K562 (cell line): ENCODE data around the gene MLLT6. TPM values are rescaled to one million over a fixed set of nuclear protein-coding genes. Genes with fewer than 3 reads are reported as not detected.

ENCODE experiments used
- ATAC-seq: fragments of 200-7000 bp; cut with Tn5 transposase; 3 replicates; pipeline ENCODE4 v1.9.1; 2020; ENCODE audit warnings: moderate library complexity
- BruUV-seq: library from RNA; stranded (reverse); fragments of 400-500 nt; replicated peaks from 2 replicates; lab custom pipeline; 2021; lab: Mats Ljungman, UMichigan
- CTCF ChIA-PET: fragments of 300-600 bp; formaldehyde crosslinking; extraction: SDS; loops from one replicate; lab custom pipeline; 2021; ENCODE audit warnings: low intra/inter-chr PET ratio; lab: Yijun Ruan, JAX
- POLR2A ChIA-PET: fragments of 300-600, 350-650 bp; sonication (Branson Sonifier 250); formaldehyde crosslinking; extraction: SDS; loops from one replicate; lab custom pipeline; 2021; ENCODE audit warnings: antibody characterized with exemption, inconsistent platforms; lab: Yijun Ruan, JAX
- DNase-seq, 4 experiments: peaks; one replicate each; pipeline versions ENCODE4 v3.0.0 to v3.0.0-alpha.2; 2011 to 2018; ENCODE audit warnings: low spot score in 3 of 4, mixed read lengths in 3 of 4; ENCODE audit errors: extremely low read depth in 1 of 4
- FAIRE-seq: peaks from 2 replicates; lab custom pipeline; 2011; peaks lifted over from hg19 to GRCh38; lab: Jason Lieb, UNC
- H2AFZ ChIP-seq: 2 replicates; pipeline ENCODE4 v1.6.0; 2011; ENCODE audit warnings: low read depth, low read length, control low read depth, inconsistent platforms
- H3K27ac ChIP-seq: fragments of 200-600 bp; 3 replicates; pipeline ENCODE4 v1.8.0; 2011; ENCODE audit warnings: low read depth, mild to moderate bottlenecking, control low read depth, inconsistent platforms, low read length, moderate library complexity, mixed read lengths; ENCODE audit errors: extremely low read depth
- H3K27me3 ChIP-seq, 2 experiments: fragments of 300-600 bp in 1 of 2; 2 replicates in 1 of 2; 3 replicates in 1 of 2; pipeline versions ENCODE4 v1.6.0 to v1.8.0; 2011; ENCODE audit warnings: inconsistent platforms in 2 of 2, low read length in 2 of 2, mild to moderate bottlenecking in 1 of 2, mixed read lengths in 1 of 2, moderate library complexity in 1 of 2; ENCODE audit not compliant: control insufficient read depth in 2 of 2, insufficient read depth in 2 of 2
- H3K36me3 ChIP-seq: fragments of 300-600 bp; 3 replicates; pipeline ENCODE4 v1.8.0; 2011; ENCODE audit warnings: mild to moderate bottlenecking, low read length, inconsistent platforms; ENCODE audit not compliant: control insufficient read depth, insufficient read depth
- H3K4me1 ChIP-seq, 2 experiments: fragments of 200-600 bp in 1 of 2; replicated peaks in 1 of 2; 2 replicates in 1 of 2; 3 replicates in 1 of 2; pipeline versions ENCODE4 v1.5.1 to v1.8.0; 2011; ENCODE audit warnings: inconsistent platforms in 2 of 2, low read length in 2 of 2, mild to moderate bottlenecking in 1 of 2, mixed read lengths in 1 of 2, moderate library complexity in 1 of 2; ENCODE audit not compliant: control insufficient read depth in 2 of 2, insufficient read depth in 2 of 2
- H3K4me2 ChIP-seq: 2 replicates; pipeline ENCODE4 v1.6.1; 2011; ENCODE audit warnings: low read length, control low read depth, inconsistent platforms, mixed read lengths; ENCODE audit not compliant: insufficient read depth
- H3K4me3 ChIP-seq: fragments of 200-600 bp; sonication (generic), shearing (Covaris generic); 2 replicates; pipeline ENCODE4 v1.5.1; 2016; ENCODE audit warnings: control low read depth, inconsistent platforms
- H3K79me2 ChIP-seq: fragments of 200-600 bp; 3 replicates; pipeline ENCODE4 v1.8.0; 2011; ENCODE audit warnings: low read length, inconsistent platforms; ENCODE audit not compliant: control insufficient read depth, insufficient read depth
- H3K9ac ChIP-seq, 2 experiments: 2 replicates each; pipeline versions ENCODE4 v1.6.0 to v1.6.1; 2011; ENCODE audit warnings: low read depth in 2 of 2, low read length in 2 of 2, control low read depth in 1 of 2, inconsistent platforms in 1 of 2, mild to moderate bottlenecking in 1 of 2, mixed read lengths in 1 of 2; ENCODE audit not compliant: insufficient read depth in 1 of 2
- H3K9me1 ChIP-seq: one replicate; pipeline ENCODE4 v1.6.0; 2011; ENCODE audit warnings: inconsistent platforms, mild to moderate bottlenecking, low read length, moderate library complexity; ENCODE audit not compliant: control insufficient read depth, insufficient read depth
- H3K9me3 ChIP-seq: replicated peaks from 2 replicates; pipeline ENCODE4 v1.5.1; 2011; ENCODE audit warnings: low read depth, low read length, inconsistent platforms; ENCODE audit not compliant: control insufficient read depth, insufficient read depth
- H4K20me1 ChIP-seq: replicated peaks from 2 replicates; pipeline ENCODE4 v1.6.1; 2011; ENCODE audit warnings: low read length, inconsistent platforms, mixed read lengths; ENCODE audit not compliant: control insufficient read depth, insufficient read depth
- AFF1 ChIP-seq, 2 experiments: fragments of 450-650 bp; IDR thresholded peaks; 2 replicates each; pipeline ENCODE4 v1.6.1; 2018; ENCODE audit warnings: mild to moderate bottlenecking in 2 of 2, low read depth in 1 of 2; ENCODE audit not compliant: partially characterized antibody in 2 of 2
- CC2D1A ChIP-seq: fragments of 450-650 bp; IDR thresholded peaks from 2 replicates; pipeline ENCODE4 v1.6.1; 2017; ENCODE audit warnings: mild to moderate bottlenecking
- ETV1 ChIP-seq: fragments of 450-650 bp; conservative IDR thresholded peaks from 2 replicates; pipeline ENCODE4 v1.6.1; 2016; ENCODE audit warnings: missing genetic modification characterization, control low read depth, low read depth, missing compliant biosample characterization
- FOS ChIP-seq: IDR thresholded peaks from 3 replicates; pipeline ENCODE4 v1.6.1; 2011; ENCODE audit not compliant: insufficient read length; ENCODE audit errors: extremely low read depth
- L3MBTL2 ChIP-seq: fragments of 450-650 bp; IDR thresholded peaks from 2 replicates; pipeline ENCODE4 v1.6.1; 2016; ENCODE audit warnings: mild to moderate bottlenecking, moderate library complexity
- MAX ChIP-seq: sonication (generic); formaldehyde crosslinking; IDR thresholded peaks from 2 replicates; pipeline ENCODE4 v1.9.0; 2022; ENCODE audit warnings: mild to moderate bottlenecking, missing genetic modification reagents
- MAZ ChIP-seq, 2 experiments: fragments of 450-650 bp in 1 of 2; sonication (generic) in 1 of 2; formaldehyde crosslinking; IDR thresholded peaks in 1 of 2; conservative IDR thresholded peaks in 1 of 2; 2 replicates each; pipeline versions ENCODE4 v1.4.0 to v1.5.0; 2020; ENCODE audit warnings: mild to moderate bottlenecking in 1 of 2, missing genetic modification reagents in 1 of 2
- MXI1 ChIP-seq: IDR thresholded peaks from 2 replicates; pipeline ENCODE4 v1.6.1; 2011; ENCODE audit warnings: low read depth, mild to moderate bottlenecking, improper control_type of control experiment, low read length
- PHTF2 ChIP-seq: fragments of 250-450 bp; sonication (Bioruptor Pico); IDR thresholded peaks from 2 replicates; pipeline ENCODE4 v1.5.0; 2021; ENCODE audit warnings: mild to moderate bottlenecking
- POLR3A ChIP-seq: IDR thresholded peaks from 2 replicates; pipeline ENCODE4 v1.6.1; 2011; ENCODE audit warnings: borderline replicate concordance, mild to moderate bottlenecking, moderate library complexity; ENCODE audit not compliant: insufficient read length, insufficient read depth; ENCODE audit errors: extremely low read depth
- SRSF1 ChIP-seq: fragments of 200-400 bp; formaldehyde crosslinking; IDR thresholded peaks from 2 replicates; pipeline ENCODE4 v1.6.1; 2017; ENCODE audit warnings: mild to moderate bottlenecking, low read depth, low read length, moderate library complexity
- STAT5A ChIP-seq: IDR thresholded peaks from 2 replicates; pipeline ENCODE4 v1.6.1; 2012; ENCODE audit warnings: low read length, inconsistent platforms, borderline replicate concordance
- TEAD1 ChIP-seq, 2 experiments: fragments of 450-650 bp in 1 of 2; sonication (generic) in 1 of 2; formaldehyde crosslinking; IDR thresholded peaks; 2 replicates each; pipeline versions ENCODE4 v1.4.0 to v1.8.0; 2020 to 2022; ENCODE audit warnings: mild to moderate bottlenecking in 2 of 2, missing genetic modification reagents in 1 of 2
- ZBTB7A ChIP-seq: IDR thresholded peaks from 2 replicates; pipeline ENCODE4 v1.6.1; 2011; ENCODE audit warnings: low read depth, mild to moderate bottlenecking, low read length, moderate library complexity, borderline replicate concordance; ENCODE audit not compliant: control insufficient read depth
- ZNF699 ChIP-seq: fragments of 250-450 bp; sonication (Bioruptor Pico); IDR thresholded peaks from 2 replicates; pipeline ENCODE4 v1.8.0; 2021; ENCODE audit warnings: mild to moderate bottlenecking, moderate library complexity; ENCODE audit not compliant: insufficient replicate concordance
- WGBS: fragments of 100-300 bp; shearing (Covaris generic); methylation state at CpG from one replicate; pipeline ENCODE4 v1.1.6; 2016; ENCODE audit warnings: low coverage, mixed read lengths; ENCODE audit not compliant: insufficient coverage; ENCODE audit errors: missing lambda C conversion rate; 5-methylcytosine and 5-hydroxymethylcytosine counted together
- in situ Hi-C: fragments of 300-500 bp; cut with MboI; formaldehyde crosslinking; loops from 4 replicates; pipeline ENCODE4 v1.15.0; 2018; ENCODE audit warnings: inconsistent platforms, mixed read lengths
- intact Hi-C: fragments of 100-400 bp; cut with micrococcal nuclease; formaldehyde crosslinking; loops from 2 replicates; pipeline ENCODE4 v1.14.2; 2022
- polyA plus RNA-seq, 8 experiments: library from polyadenylated mRNA; depleted of rRNA in 4 of 8; stranded (reverse) in 5 of 8; unstranded in 3 of 8; fragments of >200 nt; fragmentation: Nextera tagmentation in 2 of 8; fragmentation: Illumina TruSeq in 1 of 8; extraction: Ambion mirVana in 2 of 8; extraction: Trizol in 1 of 8; gene quantifications; 2 replicates each; pipeline versions ENCODE4 v1.2.1 to v1.2.3, GENCODE V29; 2011 to 2014; ENCODE audit warnings: inconsistent platforms in 1 of 8, missing spikeins in 1 of 8
- total RNA-seq, 7 experiments: library from RNA; depleted of rRNA in 6 of 7; stranded (reverse); fragments of >200 nt in 6 of 7; fragmentation: Illumina TruSeq in 2 of 7; extraction: Trizol in 2 of 7; gene quantifications; 2 replicates each; pipeline versions ENCODE4 v1.2.1 to v1.2.3, GENCODE V29; 2011 to 2021; ENCODE audit warnings: low replicate concordance in 1 of 7

The MLLT6 gene
- total and polyA plus RNA-seq, 9 of the 15 experiments (the other 6 are each of a cell fraction or from before 2014, with no cell fraction given) = 3.1 to 71.7 (median 30.0) TPM

DNA sequence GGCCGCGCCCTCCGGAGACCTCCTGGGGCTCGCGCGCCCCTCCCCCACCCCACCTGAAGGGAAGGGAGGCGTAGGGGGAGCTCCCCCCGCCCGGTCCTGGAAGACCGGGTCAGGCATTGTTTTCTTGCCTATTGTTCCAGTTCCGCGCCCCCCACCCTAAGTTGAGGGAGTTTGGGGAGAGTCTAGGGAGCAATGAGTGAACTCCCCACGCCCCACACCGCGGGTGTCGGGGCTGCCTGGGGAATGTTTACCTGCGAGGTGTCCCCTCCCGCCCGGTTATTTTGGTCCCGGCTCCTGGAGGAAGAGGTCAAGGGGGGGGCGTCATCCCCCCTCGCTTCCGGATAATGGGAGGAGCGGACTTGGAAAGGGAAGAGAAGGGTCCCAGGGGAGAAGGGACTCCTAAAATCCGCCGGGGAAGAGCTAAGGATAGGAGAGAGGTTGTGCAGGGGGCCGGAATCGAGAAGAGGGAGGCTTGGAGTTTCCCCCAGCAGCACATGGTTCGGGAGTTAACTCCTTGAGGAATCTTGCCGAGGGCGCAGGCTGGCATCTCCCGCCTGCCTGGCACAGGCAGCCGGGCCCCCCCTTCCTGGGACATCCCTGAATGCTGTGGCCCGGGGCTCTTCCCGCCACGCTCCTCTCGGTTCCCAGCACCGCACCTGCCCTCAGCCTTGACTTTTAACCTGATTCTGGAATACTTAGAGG is 881 bp downstream of the MLLT6 start:
- peak overlapping the region; percentile 86 for H3K4me3 ChIP-seq
- peak overlapping the region; percentile 78 to 95 for H3K9ac ChIP-seq
- H3K27me3 ChIP-seq = no peaks in the 10 kb centered on the region
- peaks cover 36% of the 10 kb centered on the region; the same call in 2 of the 3 replicates for H3K36me3 ChIP-seq
- no peaks in the 10 kb centered on the region for H3K9me3 ChIP-seq
- H4K20me1 ChIP-seq = peaks cover 6% of the 10 kb centered on the region; the same call in 1 of the 2 replicates
- ATAC-seq (no peak), FAIRE-seq (no peak), DNase-seq (peak in 3 of 4 experiments; percentile 49 to 85 (median 56))
- intact Hi-C loops = no loop called here
- in situ Hi-C loops = no loop called here
- H2AFZ ChIP-seq = peak overlapping the region; percentile 14
- BruUV-seq = no TSS peak
- H3K27ac ChIP-seq = peak overlapping the region; percentile 72
- peaks cover 53% of the 10 kb centered on the region for H3K79me2 ChIP-seq
- ChIA-PET CTCF (no interaction called here), POLR2A (interaction anchor here (0.7 to 3.7 kb wide), 7 partner anchors 10 to 80 kb away, joined by 3 to 26 read pairs (median 4); no protein-coding TSS in a partner anchor)
- peaks cover 33 to 78% of the 10 kb centered on the region in 2 experiments for H3K4me1 ChIP-seq
- WGBS = 2% methylated on average over 24 of the region's 38 CpGs
- peaks cover 2% of the 10 kb centered on the region for H3K9me1 ChIP-seq
- H3K4me2 ChIP-seq = peak overlapping the region; percentile 82
- TF ChIP-seq ZBTB7A (peak; percentile 82; the same call in 1 of the 2 replicates), PHTF2 (no peak), ETV1 (tag) (0 out of 2 replicates have a peak, but pooled peaks have one; percentile 25), FOS (no peak), SRSF1 (no peak), TEAD1 (CRISPR knock-in tag; IDR thresholded peaks at IDR 0.05) (no peak), MAX (CRISPR knock-in tag) (0 out of 2 replicates have a peak, but pooled peaks have one; percentile 15), POLR3A (no peak), STAT5A (no peak), CC2D1A (no peak), MAZ (CRISPR knock-in tag; conservative IDR thresholded peaks at IDR 0.05 in 1 of 2, IDR thresholded peaks at IDR 0.05 in 1 of 2) (0 out of 4 replicates have a peak, but pooled peaks of 1 of the 2 experiments have one; percentile 17), AFF1 (IDR thresholded peaks at IDR 0.05; ENCODE audit: low read depth in 1 of 2, partially characterized antibody in 2 of 2) (peak in 1 of 2 experiments; percentile 46), L3MBTL2 (0 out of 2 replicates have a peak, but pooled peaks have one; percentile 19), ZNF699 (CRISPR knock-in tag) (no peak), MXI1 (no peak)
